Activated B cell treated with CpG ODN at 0.5 μM for 24 hours (primary cell): ENCODE data around the gene CPEB3. TPM values are rescaled to one million over a fixed set of nuclear protein-coding genes. Genes with fewer than 3 reads are reported as not detected.

ENCODE experiments used
- ATAC-seq: fragments of 200-7000 bp; cut with Tn5 transposase; one replicate; pipeline ENCODE4 v1.10.0; 2021; ENCODE audit warnings: low read depth, mild to moderate bottlenecking, moderate library complexity
- CTCF ChIA-PET: fragments of 350-600 bp; sonication (Branson Sonifier 250); formaldehyde crosslinking; loops from one replicate; lab custom pipeline; 2021; ENCODE audit warnings: antibody characterized with exemption; lab: Charles Lee
- POLR2A ChIA-PET: fragments of 350-600 bp; sonication (Branson Sonifier 250); formaldehyde crosslinking; loops from one replicate; lab custom pipeline; 2021; ENCODE audit warnings: antibody characterized with exemption; lab: Charles Lee
- DNase-seq: peaks from one replicate; pipeline ENCODE4 v3.0.0; 2022
- H3K27ac Mint-ChIP-seq: one replicate; pipeline ENCODE4 v1.8.0; 2020; ENCODE audit warnings: mixed read lengths
- H3K27me3 Mint-ChIP-seq: one replicate; pipeline ENCODE4 v1.8.0; 2021; ENCODE audit warnings: mixed read lengths
- H3K36me3 Mint-ChIP-seq: one replicate; pipeline ENCODE4 v1.8.0; 2021; ENCODE audit warnings: low read depth, mixed read lengths
- H3K4me1 Mint-ChIP-seq: one replicate; pipeline ENCODE4 v1.8.0; 2021; ENCODE audit warnings: mixed read lengths
- H3K4me3 Mint-ChIP-seq: one replicate; pipeline ENCODE4 v1.8.0; 2020; ENCODE audit warnings: mild to moderate bottlenecking, mixed read lengths
- H3K9me3 Mint-ChIP-seq: one replicate; pipeline ENCODE4 v1.8.0; 2020; ENCODE audit warnings: mixed read lengths
- intact Hi-C: fragments of 100-400 bp; cut with micrococcal nuclease; formaldehyde crosslinking; loops from one replicate; pipeline ENCODE4 v1.15.1; 2024
- total RNA-seq: library from RNA; stranded (reverse); gene quantifications from 2 replicates; pipeline ENCODE4 v1.2.3, GENCODE V29; 2022
- TF ChIP-seq, protein P1 (sequence below): fragments of 200-600 bp; IDR thresholded peaks from one replicate; pipeline ENCODE4 v1.8.0; 2022; ENCODE audit warnings: antibody characterized with exemption, mild to moderate bottlenecking

CPEB3 gene
- total RNA-seq, 1 donor from 2014 or later = 2.5 TPM

DNA sequence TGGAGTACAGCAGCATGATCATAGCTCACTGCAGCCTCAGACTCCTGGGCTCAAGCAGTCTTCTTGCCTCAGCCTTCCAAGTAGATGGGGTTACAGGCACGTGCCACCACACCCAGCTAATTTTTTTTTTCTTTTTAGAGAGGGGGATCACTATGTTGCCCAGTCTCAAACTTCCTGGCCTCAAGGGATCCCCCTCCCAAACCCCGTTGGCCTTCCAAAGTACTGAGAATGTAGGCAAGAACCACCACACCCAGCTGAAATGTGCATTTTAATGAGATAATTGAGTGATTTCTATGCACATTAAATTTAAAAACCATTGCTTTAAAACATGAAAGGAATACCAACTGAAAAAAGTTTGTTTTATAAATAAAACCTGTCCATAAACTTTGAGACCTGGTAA, 25.7 kb upstream of the CPEB3 start:
- no peak overlapping the region for H3K27ac Mint-ChIP-seq

DNA sequence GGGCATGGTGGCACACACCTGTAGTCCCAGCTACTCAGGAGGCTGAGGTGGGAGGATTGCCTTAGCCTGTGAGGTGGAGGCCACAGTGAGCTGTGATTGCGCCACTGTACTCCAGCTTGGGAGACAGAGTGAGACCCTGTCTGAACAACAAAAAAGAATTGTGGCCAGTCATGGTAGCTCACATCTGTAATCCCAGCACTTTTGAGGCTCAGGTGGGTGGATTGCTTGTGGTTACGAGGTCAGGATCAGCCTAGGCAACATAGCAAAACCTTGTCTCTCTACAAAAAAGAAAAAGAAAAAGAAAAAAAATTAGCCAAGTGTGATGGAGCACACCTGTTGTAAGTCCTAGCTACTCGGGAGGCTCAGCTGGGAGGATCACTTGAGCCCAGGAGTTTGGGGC, 22.9 kb upstream of the CPEB3 start:
- no peak overlapping the region for H3K27ac Mint-ChIP-seq
- H3K4me3 Mint-ChIP-seq = no peak overlapping the region
- DNase-seq (no peak), ATAC-seq (no peak)
- TF ChIP-seq, protein P1, sequence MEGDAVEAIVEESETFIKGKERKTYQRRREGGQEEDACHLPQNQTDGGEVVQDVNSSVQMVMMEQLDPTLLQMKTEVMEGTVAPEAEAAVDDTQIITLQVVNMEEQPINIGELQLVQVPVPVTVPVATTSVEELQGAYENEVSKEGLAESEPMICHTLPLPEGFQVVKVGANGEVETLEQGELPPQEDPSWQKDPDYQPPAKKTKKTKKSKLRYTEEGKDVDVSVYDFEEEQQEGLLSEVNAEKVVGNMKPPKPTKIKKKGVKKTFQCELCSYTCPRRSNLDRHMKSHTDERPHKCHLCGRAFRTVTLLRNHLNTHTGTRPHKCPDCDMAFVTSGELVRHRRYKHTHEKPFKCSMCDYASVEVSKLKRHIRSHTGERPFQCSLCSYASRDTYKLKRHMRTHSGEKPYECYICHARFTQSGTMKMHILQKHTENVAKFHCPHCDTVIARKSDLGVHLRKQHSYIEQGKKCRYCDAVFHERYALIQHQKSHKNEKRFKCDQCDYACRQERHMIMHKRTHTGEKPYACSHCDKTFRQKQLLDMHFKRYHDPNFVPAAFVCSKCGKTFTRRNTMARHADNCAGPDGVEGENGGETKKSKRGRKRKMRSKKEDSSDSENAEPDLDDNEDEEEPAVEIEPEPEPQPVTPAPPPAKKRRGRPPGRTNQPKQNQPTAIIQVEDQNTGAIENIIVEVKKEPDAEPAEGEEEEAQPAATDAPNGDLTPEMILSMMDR = no peak
- ChIA-PET CTCF (no interaction called here), POLR2A (no interaction called here)
- H3K36me3 Mint-ChIP-seq = peaks cover 58% of the 10 kb centered on the region
- intact Hi-C loops = no loop called here
- peaks cover 5% of the 10 kb centered on the region for H3K4me1 Mint-ChIP-seq
- no peaks in the 10 kb centered on the region for H3K9me3 Mint-ChIP-seq
- H3K27me3 Mint-ChIP-seq = no peaks in the 10 kb centered on the region

More for the DNA sequence above, 25.7 kb upstream of the CPEB3 start:
- Mint-ChIP-seq H3K27me3 (no peaks in the 10 kb centered on the region), H3K36me3 (peaks cover 60% of the 10 kb centered on the region), H3K4me1 (no peaks in the 10 kb centered on the region), H3K4me3 (no peak overlapping the region), H3K9me3 (no peaks in the 10 kb centered on the region)
- ChIA-PET POLR2A (no interaction called here), CTCF (no interaction called here)
- no peak for DNase-seq
- TF ChIP-seq, protein P1 = no peak
- intact Hi-C loops = no loop called here
- ATAC-seq = no peak

DNA sequence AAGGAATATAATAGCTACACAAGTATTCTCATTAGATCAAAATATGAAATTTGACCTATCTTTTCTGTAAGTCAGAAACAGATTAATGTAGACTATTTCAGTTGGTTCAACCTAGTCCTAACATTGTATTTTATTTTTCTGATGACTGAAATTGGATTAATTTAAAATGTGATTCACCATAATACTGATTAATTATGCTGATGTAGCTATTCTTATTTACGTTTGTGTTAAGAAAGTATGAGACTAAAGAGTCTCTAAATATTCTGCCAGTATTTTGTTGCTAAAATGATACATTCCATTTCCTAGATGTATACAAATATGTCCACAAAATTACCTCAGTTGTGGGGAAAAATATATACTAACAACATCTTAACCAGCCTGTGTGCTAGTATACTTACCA, 18.4 kb upstream of the CPEB3 start:
- DNase-seq = no peak
- no peaks in the 10 kb centered on the region for H3K27me3 Mint-ChIP-seq
- intact Hi-C loops = no loop called here

DNA sequence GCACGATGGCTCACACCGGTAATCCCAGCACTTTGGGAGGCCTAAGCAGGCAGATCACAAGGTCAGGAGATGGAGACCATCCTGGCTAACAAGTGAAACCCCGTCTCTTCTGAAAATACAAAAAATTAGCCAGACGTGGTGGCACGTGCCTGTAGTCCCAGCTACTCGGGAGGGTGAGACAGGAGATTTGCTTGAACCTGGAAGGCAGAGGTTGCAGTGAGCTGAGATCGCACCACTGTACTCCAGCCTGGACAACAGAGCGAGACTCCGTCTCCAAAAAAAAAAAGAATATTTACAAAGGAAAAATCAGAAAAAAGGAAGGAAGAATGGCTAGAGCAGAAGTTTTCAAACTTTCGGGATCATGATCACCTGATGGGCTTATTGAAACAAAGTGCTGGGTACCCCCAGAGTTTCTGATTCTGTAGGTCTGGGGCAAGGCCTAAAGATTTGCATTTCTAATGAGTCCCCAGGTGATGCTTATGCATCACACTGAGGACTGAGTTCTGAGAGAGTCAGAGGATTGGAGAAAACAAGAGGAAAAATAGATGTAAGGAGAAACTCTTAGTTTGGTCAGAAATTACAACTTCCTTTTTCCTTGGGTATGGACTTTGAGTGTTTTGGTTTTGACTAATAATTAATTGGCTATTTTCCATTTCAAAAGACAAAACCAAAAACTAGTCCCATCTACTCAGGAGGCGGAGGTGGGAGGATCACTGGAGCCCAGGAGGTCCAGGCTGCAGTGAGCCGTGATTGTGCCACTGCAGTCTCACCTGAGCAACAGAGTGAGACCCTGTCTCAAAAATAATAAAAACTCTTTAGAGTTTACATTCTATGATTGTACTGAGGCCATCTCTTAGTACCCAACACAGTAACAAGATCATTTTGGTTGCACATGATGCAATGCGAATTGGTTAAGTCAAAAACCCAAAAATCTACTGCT, 14.5 kb upstream of the CPEB3 start:
- TF ChIP-seq, protein P1 = no peak
- CTCF ChIA-PET = no interaction called here
- ATAC-seq = no peak
- POLR2A ChIA-PET = no interaction called here
- no peak overlapping the region for H3K4me3 Mint-ChIP-seq
- H3K9me3 Mint-ChIP-seq = no peaks in the 10 kb centered on the region
- H3K27me3 Mint-ChIP-seq = no peaks in the 10 kb centered on the region
- intact Hi-C loops = no loop called here
- H3K36me3 Mint-ChIP-seq = peaks cover 14% of the 10 kb centered on the region
- no peak for DNase-seq
- H3K4me1 Mint-ChIP-seq = peaks cover 22% of the 10 kb centered on the region
- no peak overlapping the region for H3K27ac Mint-ChIP-seq

More for the DNA sequence above, 18.4 kb upstream of the CPEB3 start:
- no peak overlapping the region for H3K4me3 Mint-ChIP-seq
- no peak for ATAC-seq
- no peak overlapping the region for H3K27ac Mint-ChIP-seq
- TF ChIP-seq, protein P1 = no peak
- CTCF ChIA-PET = no interaction called here
- peaks cover 35% of the 10 kb centered on the region for H3K36me3 Mint-ChIP-seq
- H3K9me3 Mint-ChIP-seq = no peaks in the 10 kb centered on the region
- POLR2A ChIA-PET = interaction anchor here (0.7 kb wide), 1 partner anchor 23 kb away, joined by 3 read pairs; no protein-coding TSS in a partner anchor
- H3K4me1 Mint-ChIP-seq = peaks cover 14% of the 10 kb centered on the region

DNA sequence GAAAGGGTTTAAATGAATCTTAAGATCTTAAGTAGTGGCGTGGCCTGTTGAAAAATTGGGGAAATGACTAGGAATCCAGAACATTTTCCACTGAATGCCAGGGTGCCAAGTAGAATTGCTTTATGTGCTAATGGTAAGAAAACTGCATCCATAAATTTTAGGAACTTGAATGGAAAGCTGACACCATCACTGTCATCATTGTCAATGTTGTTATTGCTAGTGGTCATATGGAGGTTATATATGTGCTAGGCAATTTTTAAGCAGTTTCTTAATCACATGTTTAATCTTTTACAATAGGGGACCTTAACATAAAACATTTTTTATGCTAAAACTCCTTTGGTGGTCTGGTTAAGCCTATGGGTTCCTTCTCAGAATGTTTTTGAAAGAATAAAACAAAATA, 13.2 kb upstream of the CPEB3 start:
- Mint-ChIP-seq H3K4me3 (no peak overlapping the region), H3K27ac (no peak overlapping the region), H3K4me1 (peaks cover 22% of the 10 kb centered on the region), H3K27me3 (no peaks in the 10 kb centered on the region), H3K36me3 (peaks cover 24% of the 10 kb centered on the region), H3K9me3 (no peaks in the 10 kb centered on the region)
- intact Hi-C loops = no loop called here
- ChIA-PET POLR2A (no interaction called here), CTCF (interaction anchor here (0.7 kb wide), 1 partner anchor 216 kb away, joined by 3 read pairs; no protein-coding TSS in a partner anchor)
- TF ChIP-seq, protein P1 = no peak
- DNase-seq (no peak), ATAC-seq (no peak)
